GM13977 (cell line): ENCODE results near the gene TBC1D2B.
A peak's percentile ranks its signal among the peaks of the same experiment; 100 is the strongest.
"Not testable (repeated sequence)": the region's sequence is repeated elsewhere in the genome, so short reads cannot be mapped to it uniquely, and the experiment has no call there.

Experiments
- DNase-seq: peaks from one replicate; pipeline ENCODE4 v3.0.0; 2012; ENCODE audit warnings: low spot score
- CTCF ChIP-seq: IDR thresholded peaks from 2 replicates; pipeline ENCODE4 v1.5.1; 2012; ENCODE audit warnings: mild to moderate bottlenecking, control low read depth; ENCODE audit not compliant: insufficient read depth; ENCODE audit errors: extremely low read depth, missing control alignments
- in situ Hi-C: fragments of 300-500 bp; cut with MboI; formaldehyde crosslinking; loops from one replicate; pipeline ENCODE4 v1.12.0; 2022; ENCODE audit warnings: low sequenced_read_pairs, low pct_unique_long_range_greater_than_20kb, mixed read lengths, inconsistent platforms; ENCODE audit not compliant: unreplicated experiment

TBC1D2B gene

GRCh38 chr15:77974098-77974414 lies 103.5 kb downstream of the TBC1D2B start:
- TF ChIP-seq CTCF: no peak
- in situ Hi-C loops: loop anchor here (25.0 kb wide), 1 partner anchor 263 kb away; the partner anchor contains the start of gene ACSBG1
- DNase-seq: no peak

- in situ Hi-C loops: loop anchor here (25.0 kb wide), 1 partner anchor 264 kb away; the partner anchor contains the start of gene ACSBG1
- not testable (repeated sequence) for DNase-seq
These were observed 104.0 kb downstream of the TBC1D2B start for GRCh38 chr15:77973273-77974097.

DNA sequence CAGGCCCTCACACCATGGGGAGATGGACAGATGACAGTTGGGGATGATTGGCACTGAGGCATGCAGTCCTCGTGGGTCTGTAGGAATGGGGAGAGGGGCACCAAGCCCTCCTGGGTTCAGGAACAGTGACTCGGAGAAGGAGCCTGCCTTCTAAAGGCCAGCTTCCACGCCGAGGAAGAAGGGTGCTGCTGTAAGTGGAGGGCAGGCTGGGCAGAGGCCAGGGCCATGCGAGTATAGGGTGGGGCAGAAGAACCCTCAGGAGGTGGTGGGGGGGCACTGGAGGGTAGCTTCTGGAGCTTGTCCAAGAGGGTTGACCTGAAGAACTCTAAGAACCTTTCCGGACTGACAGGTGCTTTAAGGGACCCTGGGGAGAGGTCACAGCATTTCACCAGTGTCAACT lies 104.8 kb downstream of the TBC1D2B start:
- in situ Hi-C loops: loop anchor here (25.0 kb wide), 1 partner anchor 265 kb away; the partner anchor contains the start of gene ACSBG1
- not testable (repeated sequence) for DNase-seq

DNA sequence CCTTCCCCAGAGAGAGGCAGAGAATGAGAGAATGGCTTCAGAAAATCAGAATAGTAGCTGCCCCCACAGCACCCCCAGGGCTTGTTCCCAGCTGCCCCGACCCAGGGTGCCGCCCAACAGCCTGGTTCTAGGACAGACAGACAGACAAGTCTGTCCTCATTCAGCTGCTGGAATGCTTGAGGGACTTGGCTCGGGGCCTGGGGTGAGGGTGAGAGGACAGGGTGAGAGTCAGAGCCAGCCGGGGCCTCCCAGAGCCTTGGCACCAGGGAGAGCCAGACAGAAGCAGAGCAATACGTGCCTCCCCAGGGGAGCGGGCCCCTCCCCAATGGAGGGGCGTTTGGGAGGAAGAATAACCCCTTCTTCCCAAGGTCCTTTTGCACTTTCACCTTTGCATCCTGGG lies 105.6 kb downstream of the TBC1D2B start:
- in situ Hi-C loops: loop anchor here (25.0 kb wide), 1 partner anchor 265 kb away; the partner anchor contains the start of gene ACSBG1
- not testable (repeated sequence) for DNase-seq

DNA sequence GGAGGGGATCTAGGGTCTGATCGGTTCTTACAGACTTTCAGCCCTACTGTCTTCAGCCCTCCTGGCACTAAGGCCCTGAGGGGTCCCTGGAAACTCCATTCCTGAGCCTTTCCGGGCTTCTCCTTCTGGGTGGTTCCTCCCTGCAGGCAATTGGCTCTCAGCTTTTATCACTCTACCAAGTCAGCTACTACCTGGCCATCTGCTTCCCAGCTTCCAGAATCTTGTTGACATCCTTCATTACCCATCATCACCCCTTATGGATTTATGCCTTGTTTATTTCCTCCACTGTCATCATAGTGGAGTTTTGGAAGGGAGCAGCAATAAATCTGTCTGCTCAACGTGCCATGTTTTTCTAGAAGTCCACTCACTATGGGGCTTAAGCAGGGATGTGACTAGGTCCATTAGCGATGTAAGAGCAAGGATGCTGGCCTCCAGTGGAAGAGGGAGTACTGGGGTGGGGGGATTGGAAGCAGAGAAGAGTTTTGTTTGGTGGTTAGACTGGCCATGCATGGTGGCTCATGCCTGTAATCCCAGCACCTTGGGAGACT lies 106.6 kb downstream of the TBC1D2B start:
- in situ Hi-C loops: loop anchor here (25.0 kb wide), 1 partner anchor 266 kb away; the partner anchor contains the start of gene ACSBG1
- DNase-seq: not testable (repeated sequence)

DNA sequence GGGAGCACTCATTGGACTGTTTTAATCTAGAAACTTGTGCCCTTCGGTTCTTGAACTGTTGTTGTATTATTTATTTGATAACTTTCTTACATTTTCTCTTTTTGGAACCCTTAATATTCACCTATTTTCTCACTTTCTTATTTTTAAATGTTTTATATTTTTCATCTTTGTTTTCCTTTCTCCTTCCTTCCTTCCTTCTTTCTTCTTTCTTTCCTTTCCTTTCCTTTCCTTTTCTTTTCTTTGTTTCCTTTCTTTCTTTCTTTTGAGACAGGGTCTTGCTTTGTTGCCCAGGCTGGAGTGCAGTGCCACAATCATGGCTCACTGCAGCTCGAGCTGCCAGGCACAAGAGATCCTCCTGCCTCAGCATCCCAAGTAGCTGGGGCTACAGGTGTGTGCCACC lies 108.5 kb downstream of the TBC1D2B start:
- in situ Hi-C loops: loop anchor here (25.0 kb wide), 1 partner anchor 268 kb away; the partner anchor contains the start of gene ACSBG1
- DNase-seq: no peak
- no peak for TF ChIP-seq CTCF

DNA sequence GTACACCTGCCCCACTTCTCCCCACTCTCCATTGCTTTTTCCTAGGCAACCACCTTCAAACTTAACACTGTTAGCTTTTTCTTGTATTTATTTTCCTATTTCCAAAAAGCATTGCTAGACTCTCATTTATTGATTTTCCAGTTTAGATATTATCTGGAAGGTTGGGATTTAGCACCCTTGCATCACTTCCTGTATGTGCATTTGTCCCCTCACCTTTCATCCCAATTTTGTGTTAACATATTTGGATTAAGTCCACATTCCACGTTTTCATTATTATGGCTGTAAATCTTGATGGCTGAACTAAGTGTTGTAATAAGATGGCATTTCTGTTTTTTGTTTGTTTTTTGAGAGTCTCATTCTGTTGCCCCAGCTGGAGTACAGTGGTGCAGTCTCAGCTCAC lies 109.7 kb downstream of the TBC1D2B start:
- in situ Hi-C loops: loop anchor here (25.0 kb wide), 1 partner anchor 270 kb away; the partner anchor contains the start of gene ACSBG1
- TF ChIP-seq CTCF: no peak
- DNase-seq: no peak

GRCh38 chr15:77967235-77967615 lies 110.3 kb downstream of the TBC1D2B start:
- not testable (repeated sequence) for DNase-seq
- in situ Hi-C loops: loop anchor here (25.0 kb wide), 1 partner anchor 270 kb away; the partner anchor contains the start of gene ACSBG1

DNA sequence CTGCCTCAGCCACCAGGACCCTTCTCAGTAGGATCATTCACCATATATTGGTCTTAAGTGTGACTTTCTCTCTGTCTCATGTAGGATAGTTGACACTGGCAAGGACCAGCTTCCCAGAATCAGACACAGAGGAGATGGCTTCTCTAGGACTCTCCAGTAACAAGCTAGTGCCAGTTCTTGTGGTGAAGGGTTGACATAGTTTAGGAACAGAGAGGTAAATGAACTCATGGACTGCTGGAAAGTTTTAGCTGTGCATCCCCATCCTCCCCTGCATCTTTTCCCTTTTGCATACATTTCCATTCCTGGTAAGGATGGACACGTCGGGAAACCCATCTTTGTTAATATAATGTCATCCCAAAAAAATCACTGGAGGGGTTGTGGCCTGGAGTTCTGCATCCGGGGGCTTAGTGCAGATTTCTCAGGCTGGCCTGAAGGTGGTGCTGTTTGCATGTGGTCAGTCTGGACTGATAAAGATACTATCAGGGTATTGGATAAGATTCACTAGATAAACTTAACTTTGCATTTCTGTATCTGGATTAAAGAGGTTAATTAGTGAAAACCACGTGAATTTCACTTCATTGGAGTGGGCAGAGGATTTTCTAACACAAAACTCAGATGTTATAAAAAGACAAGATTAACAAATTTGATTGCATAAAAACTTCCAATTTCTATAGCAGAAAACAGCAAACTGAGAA lies 110.8 kb downstream of the TBC1D2B start:
- peak; percentile 67 for DNase-seq
- in situ Hi-C loops: loop anchor here (25.0 kb wide), 1 partner anchor 271 kb away; the partner anchor contains the start of gene ACSBG1
- peak; percentile 80 for TF ChIP-seq CTCF
